GM23338 (cell line): Measurements from ENCODE around the gene SIRPA. TPM values are rescaled to one million over a fixed set of nuclear protein-coding genes. Genes with fewer than 3 reads are reported as not detected.

Source experiments
- ATAC-seq: fragments of 200-7000 bp; cut with Tn5 transposase; 3 replicates; pipeline ENCODE4 v1.9.1; 2020
- DNase-seq: peaks from one replicate; pipeline ENCODE4 v3.0.0-alpha.2; 2015; ENCODE audit warnings: low spot score
- H2AFZ ChIP-seq: fragments of 200-600 bp; sonication (generic); 2 replicates; pipeline ENCODE4 v1.8.0; 2016; ENCODE audit warnings: antibody characterized with exemption, mild to moderate bottlenecking, moderate library complexity
- H3F3A ChIP-seq: fragments of 200-600 bp; sonication (generic); replicated peaks from 2 replicates; pipeline ENCODE4 v1.8.0; 2017; ENCODE audit warnings: antibody characterized with exemption, mixed run types, low read depth
- H3K27ac ChIP-seq: fragments of 200-600 bp; sonication (generic); 2 replicates; pipeline ENCODE4 v1.6.1; 2016; ENCODE audit warnings: low read depth
- H3K27me3 ChIP-seq: fragments of 200-600 bp; sonication (generic); 2 replicates; pipeline ENCODE4 v1.8.0; 2016; ENCODE audit warnings: mild to moderate bottlenecking, mixed run types, moderate library complexity; ENCODE audit not compliant: insufficient read depth
- H3K36me3 ChIP-seq: fragments of 200-600 bp; sonication (generic); 2 replicates; pipeline ENCODE4 v1.8.0; 2016; ENCODE audit warnings: mild to moderate bottlenecking; ENCODE audit not compliant: insufficient read depth
- H3K4me1 ChIP-seq: fragments of 200-600 bp; sonication (generic); 2 replicates; pipeline ENCODE4 v1.8.0; 2016; ENCODE audit warnings: mild to moderate bottlenecking, moderate library complexity; ENCODE audit not compliant: insufficient read depth
- H3K4me2 ChIP-seq: fragments of 200-600 bp; sonication (generic); 2 replicates; pipeline ENCODE4 v1.7.1; 2017; ENCODE audit warnings: mixed run types
- H3K4me3 ChIP-seq: fragments of 200-600 bp; sonication (generic); 2 replicates; pipeline ENCODE4 v1.6.1; 2016; ENCODE audit warnings: mixed run types
- H3K79me2 ChIP-seq: fragments of 200-600 bp; sonication (generic); replicated peaks from 2 replicates; pipeline ENCODE4 v1.8.0; 2017; ENCODE audit warnings: mild to moderate bottlenecking; ENCODE audit not compliant: insufficient read depth
- H3K9me2 ChIP-seq: fragments of 200-600 bp; sonication (generic); 2 replicates; pipeline ENCODE4 v1.8.0; 2017; ENCODE audit not compliant: insufficient read depth
- H4K20me1 ChIP-seq: fragments of 200-600 bp; sonication (generic); replicated peaks from 2 replicates; pipeline ENCODE4 v1.8.0; 2017; ENCODE audit warnings: mild to moderate bottlenecking; ENCODE audit not compliant: insufficient read depth
- H3K27ac Mint-ChIP-seq: 2 replicates; pipeline ENCODE4 v1.8.0; 2020; ENCODE audit warnings: inconsistent platforms, mild to moderate bottlenecking, moderate library complexity, mixed read lengths
- H3K27me3 Mint-ChIP-seq: 3 replicates; pipeline ENCODE4 v1.8.0; 2022; ENCODE audit warnings: low read depth, mild to moderate bottlenecking, moderate library complexity, mixed read lengths, inconsistent platforms; ENCODE audit not compliant: insufficient read depth, poor library complexity
- H3K36me3 Mint-ChIP-seq: 3 replicates; pipeline ENCODE4 v1.8.0; 2021; ENCODE audit warnings: low read depth, mild to moderate bottlenecking, inconsistent platforms, moderate library complexity, mixed read lengths
- H3K4me1 Mint-ChIP-seq: 3 replicates; pipeline ENCODE4 v1.8.0; 2020; ENCODE audit warnings: mild to moderate bottlenecking, inconsistent platforms, mixed read lengths
- H3K4me3 Mint-ChIP-seq: 3 replicates; pipeline ENCODE4 v1.8.0; 2021; ENCODE audit warnings: moderate library complexity, mild to moderate bottlenecking, inconsistent platforms, mixed read lengths
- H3K9me3 Mint-ChIP-seq: 3 replicates; pipeline ENCODE4 v1.8.0; 2020; ENCODE audit warnings: moderate library complexity, mild to moderate bottlenecking, inconsistent platforms, mixed read lengths
- CREB1 ChIP-seq: fragments of 250-450 bp; sonication (Bioruptor Pico); IDR thresholded peaks from 2 replicates; pipeline ENCODE4 v1.5.0; 2020; ENCODE audit warnings: low read depth, mild to moderate bottlenecking, moderate library complexity
- CTCF ChIP-seq, 2 experiments: fragments of 200-600 bp in 1 of 2; sonication (generic) in 1 of 2; conservative IDR thresholded peaks; 2 replicates each; pipeline versions ENCODE4 v1.5.1 to v1.6.1; 2016 to 2017; ENCODE audit warnings: antibody characterized with exemption in 2 of 2, low read depth in 2 of 2, mild to moderate bottlenecking in 2 of 2, moderate library complexity in 1 of 2
- ETS1 ChIP-seq: IDR thresholded peaks from 2 replicates; pipeline ENCODE4 v1.6.1; 2016; ENCODE audit warnings: antibody characterized with exemption
- EZH2 ChIP-seq: fragments of 200-600 bp; sonication (generic); IDR thresholded peaks from one replicate; pipeline ENCODE4 v1.8.0; 2017; ENCODE audit warnings: antibody characterized with exemption, mild to moderate bottlenecking, low read depth; ENCODE audit not compliant: unreplicated experiment
- EZH2phosphoT487 ChIP-seq: fragments of 200-600 bp; sonication (generic); IDR thresholded peaks from one replicate; pipeline ENCODE4 v1.8.1; 2018; ENCODE audit warnings: antibody characterized with exemption; ENCODE audit not compliant: unreplicated experiment
- JUNB ChIP-seq: IDR thresholded peaks from one replicate; pipeline ENCODE4 v1.6.1; 2016; ENCODE audit warnings: antibody characterized with exemption; ENCODE audit not compliant: unreplicated experiment
- NANOG ChIP-seq: IDR thresholded peaks from 2 replicates; pipeline ENCODE4 v1.6.1; 2016; ENCODE audit warnings: antibody characterized with exemption, borderline replicate concordance
- POLR2AphosphoS5 ChIP-seq: IDR thresholded peaks from 2 replicates; pipeline ENCODE4 v1.6.1; 2016; ENCODE audit warnings: antibody characterized with exemption, low read depth
- REST ChIP-seq: IDR thresholded peaks from one replicate; pipeline ENCODE4 v1.6.1; 2018; ENCODE audit warnings: antibody characterized with exemption; ENCODE audit not compliant: unreplicated experiment
- STAT1 ChIP-seq: IDR thresholded peaks from one replicate; pipeline ENCODE4 v1.6.1; 2016; ENCODE audit warnings: antibody characterized with exemption; ENCODE audit not compliant: unreplicated experiment
- ZNF114 ChIP-seq: fragments of 250-450 bp; sonication (Bioruptor Pico); IDR thresholded peaks from 2 replicates; pipeline ENCODE4 v1.5.0; 2020; ENCODE audit warnings: mild to moderate bottlenecking, moderate library complexity
- ZNF331 ChIP-seq: fragments of 250-450 bp; sonication (Bioruptor Pico); IDR thresholded peaks from 2 replicates; pipeline ENCODE4 v1.5.0; 2020; ENCODE audit warnings: low read depth, mild to moderate bottlenecking, moderate library complexity
- polyA plus RNA-seq: library from polyadenylated mRNA; unstranded; fragments of >200 nt; fragmentation: Nextera tagmentation; extraction: Ambion mirVana; gene quantifications from 2 replicates; pipeline ENCODE4 v1.2.1, GENCODE V29; 2016
- total RNA-seq: library from RNA; depleted of rRNA; stranded (reverse); fragments of >200 nt; shearing (Covaris generic); gene quantifications from 2 replicates; pipeline ENCODE4 v1.2.3, GENCODE V29; 2014
- TF ChIP-seq, protein P1 (sequence below): fragments of 250-450 bp; sonication (Bioruptor Pico); IDR thresholded peaks from 2 replicates; pipeline ENCODE4 v1.5.0; 2020; ENCODE audit warnings: mild to moderate bottlenecking, moderate library complexity

SIRPA gene
- total and polyA plus RNA-seq, 2 experiments from 2014 or later = 1.2 to 2.9 TPM

DNA sequence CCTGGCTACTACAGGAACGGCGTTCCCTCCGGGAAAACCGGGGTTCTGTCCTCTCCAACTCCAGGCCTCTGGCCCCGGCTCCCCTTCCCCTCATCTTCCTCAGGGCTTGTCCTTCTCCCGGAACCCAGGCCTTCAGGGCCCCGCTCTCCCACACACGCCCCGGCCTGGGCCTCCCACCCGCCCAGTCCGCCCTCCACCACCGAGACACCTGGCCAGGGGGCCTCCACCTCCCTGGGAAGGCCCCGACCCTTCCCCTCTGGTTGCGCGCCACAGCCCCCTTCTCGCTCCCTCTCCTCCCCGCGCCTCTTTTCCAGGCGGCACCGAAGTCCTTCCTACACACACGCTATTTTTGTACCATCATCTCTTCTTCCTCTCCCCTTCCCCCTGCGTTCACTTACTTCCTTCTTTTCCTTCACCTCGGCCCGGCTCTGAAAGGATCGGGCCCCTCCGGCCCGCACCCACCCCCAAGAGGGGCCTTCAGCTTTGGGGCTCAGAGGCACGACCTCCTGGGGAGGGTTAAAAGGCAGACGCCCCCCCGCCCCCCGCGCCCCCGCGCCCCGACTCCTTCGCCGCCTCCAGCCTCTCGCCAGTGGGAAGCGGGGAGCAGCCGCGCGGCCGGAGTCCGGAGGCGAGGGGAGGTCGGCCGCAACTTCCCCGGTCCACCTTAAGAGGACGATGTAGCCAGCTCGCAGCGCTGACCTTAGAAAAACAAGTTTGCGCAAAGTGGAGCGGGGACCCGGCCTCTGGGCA is 1.3 kb upstream of the SIRPA start:
- Histone ChIP-seq H3K27me3 (peaks cover 57% of the 10 kb centered on the region), H3K4me3 (peak overlapping the region; percentile 81), H4K20me1 (no peaks in the 10 kb centered on the region; the same call in none of the 2 replicates), H3K4me2 (peak overlapping the region; percentile 78), H2AFZ (peak overlapping the region; percentile 92), H3F3A (no peaks in the 10 kb centered on the region), H3K27ac (no peak overlapping the region), H3K79me2 (no peaks in the 10 kb centered on the region), H3K4me1 (peaks cover 17% of the 10 kb centered on the region), H3K9me2 (no peaks in the 10 kb centered on the region), H3K36me3 (no peaks in the 10 kb centered on the region)
- ATAC-seq (peak; percentile 1), DNase-seq (peak; percentile 81)
- Mint-ChIP-seq H3K9me3 (no peaks in the 10 kb centered on the region), H3K4me1 (peaks cover 56% of the 10 kb centered on the region), H3K4me3 (peak overlapping the region; percentile 86), H3K36me3 (no peaks in the 10 kb centered on the region), H3K27me3 (peaks cover 49% of the 10 kb centered on the region), H3K27ac (no peak overlapping the region)
- TF ChIP-seq, protein P1, sequence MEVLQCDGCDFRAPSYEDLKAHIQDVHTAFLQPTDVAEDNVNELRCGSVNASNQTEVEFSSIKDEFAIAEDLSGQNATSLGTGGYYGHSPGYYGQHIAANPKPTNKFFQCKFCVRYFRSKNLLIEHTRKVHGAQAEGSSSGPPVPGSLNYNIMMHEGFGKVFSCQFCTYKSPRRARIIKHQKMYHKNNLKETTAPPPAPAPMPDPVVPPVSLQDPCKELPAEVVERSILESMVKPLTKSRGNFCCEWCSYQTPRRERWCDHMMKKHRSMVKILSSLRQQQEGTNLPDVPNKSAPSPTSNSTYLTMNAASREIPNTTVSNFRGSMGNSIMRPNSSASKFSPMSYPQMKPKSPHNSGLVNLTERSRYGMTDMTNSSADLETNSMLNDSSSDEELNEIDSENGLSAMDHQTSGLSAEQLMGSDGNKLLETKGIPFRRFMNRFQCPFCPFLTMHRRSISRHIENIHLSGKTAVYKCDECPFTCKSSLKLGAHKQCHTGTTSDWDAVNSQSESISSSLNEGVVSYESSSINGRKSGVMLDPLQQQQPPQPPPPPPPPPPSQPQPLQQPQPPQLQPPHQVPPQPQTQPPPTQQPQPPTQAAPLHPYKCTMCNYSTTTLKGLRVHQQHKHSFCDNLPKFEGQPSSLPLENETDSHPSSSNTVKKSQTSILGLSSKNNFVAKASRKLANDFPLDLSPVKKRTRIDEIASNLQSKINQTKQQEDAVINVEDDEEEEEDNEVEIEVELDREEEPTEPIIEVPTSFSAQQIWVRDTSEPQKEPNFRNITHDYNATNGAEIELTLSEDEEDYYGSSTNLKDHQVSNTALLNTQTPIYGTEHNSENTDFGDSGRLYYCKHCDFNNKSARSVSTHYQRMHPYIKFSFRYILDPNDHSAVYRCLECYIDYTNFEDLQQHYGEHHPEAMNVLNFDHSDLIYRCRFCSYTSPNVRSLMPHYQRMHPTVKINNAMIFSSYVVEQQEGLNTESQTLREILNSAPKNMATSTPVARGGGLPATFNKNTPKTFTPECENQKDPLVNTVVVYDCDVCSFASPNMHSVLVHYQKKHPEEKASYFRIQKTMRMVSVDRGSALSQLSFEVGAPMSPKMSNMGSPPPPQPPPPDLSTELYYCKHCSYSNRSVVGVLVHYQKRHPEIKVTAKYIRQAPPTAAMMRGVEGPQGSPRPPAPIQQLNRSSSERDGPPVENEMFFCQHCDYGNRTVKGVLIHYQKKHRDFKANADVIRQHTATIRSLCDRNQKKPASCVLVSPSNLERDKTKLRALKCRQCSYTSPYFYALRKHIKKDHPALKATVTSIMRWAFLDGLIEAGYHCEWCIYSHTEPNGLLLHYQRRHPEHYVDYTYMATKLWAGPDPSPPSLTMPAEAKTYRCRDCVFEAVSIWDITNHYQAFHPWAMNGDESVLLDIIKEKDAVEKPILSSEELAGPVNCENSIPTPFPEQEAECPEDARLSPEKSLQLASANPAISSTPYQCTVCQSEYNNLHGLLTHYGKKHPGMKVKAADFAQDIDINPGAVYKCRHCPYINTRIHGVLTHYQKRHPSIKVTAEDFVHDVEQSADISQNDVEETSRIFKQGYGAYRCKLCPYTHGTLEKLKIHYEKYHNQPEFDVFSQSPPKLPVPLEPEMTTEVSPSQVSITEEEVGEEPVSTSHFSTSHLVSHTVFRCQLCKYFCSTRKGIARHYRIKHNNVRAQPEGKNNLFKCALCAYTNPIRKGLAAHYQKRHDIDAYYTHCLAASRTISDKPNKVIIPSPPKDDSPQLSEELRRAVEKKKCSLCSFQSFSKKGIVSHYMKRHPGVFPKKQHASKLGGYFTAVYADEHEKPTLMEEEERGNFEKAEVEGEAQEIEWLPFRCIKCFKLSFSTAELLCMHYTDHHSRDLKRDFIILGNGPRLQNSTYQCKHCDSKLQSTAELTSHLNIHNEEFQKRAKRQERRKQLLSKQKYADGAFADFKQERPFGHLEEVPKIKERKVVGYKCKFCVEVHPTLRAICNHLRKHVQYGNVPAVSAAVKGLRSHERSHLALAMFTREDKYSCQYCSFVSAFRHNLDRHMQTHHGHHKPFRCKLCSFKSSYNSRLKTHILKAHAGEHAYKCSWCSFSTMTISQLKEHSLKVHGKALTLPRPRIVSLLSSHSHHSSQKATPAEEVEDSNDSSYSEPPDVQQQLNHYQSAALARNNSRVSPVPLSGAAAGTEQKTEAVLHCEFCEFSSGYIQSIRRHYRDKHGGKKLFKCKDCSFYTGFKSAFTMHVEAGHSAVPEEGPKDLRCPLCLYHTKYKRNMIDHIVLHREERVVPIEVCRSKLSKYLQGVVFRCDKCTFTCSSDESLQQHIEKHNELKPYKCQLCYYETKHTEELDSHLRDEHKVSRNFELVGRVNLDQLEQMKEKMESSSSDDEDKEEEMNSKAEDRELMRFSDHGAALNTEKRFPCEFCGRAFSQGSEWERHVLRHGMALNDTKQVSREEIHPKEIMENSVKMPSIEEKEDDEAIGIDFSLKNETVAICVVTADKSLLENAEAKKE (CRISPR knock-in tag) = no peak
- TF ChIP-seq POLR2AphosphoS5 = no peak
- TF ChIP-seq ZNF331 (CRISPR knock-in tag) = no peak
- TF ChIP-seq NANOG = no peak
- TF ChIP-seq CREB1 (CRISPR knock-in tag) = no peak; the same call in 1 of the 2 replicates
- no peak for TF ChIP-seq EZH2
- no peak for TF ChIP-seq ETS1
- no peak for TF ChIP-seq STAT1
- no peak for TF ChIP-seq JUNB
- no peak for TF ChIP-seq CTCF (conservative IDR thresholded peaks at IDR 0.05; ENCODE audit: low read depth in 2 of 2)
- TF ChIP-seq REST = no peak
- no peak for TF ChIP-seq EZH2phosphoT487
- TF ChIP-seq ZNF114 (CRISPR knock-in tag) = no peak
